Upper lobe of left lung (tissue), 6 donors: ENCODE data around the gene HDHD5. TPM values are rescaled to one million over a fixed set of nuclear protein-coding genes. Genes with fewer than 3 reads are reported as not detected.

Experiments
- ATAC-seq, 2 donors: fragments of 200-7000 bp; cut with Tn5 transposase; one replicate each; pipeline ENCODE4 v1.9.1; 2022; ENCODE audit warnings: mild to moderate bottlenecking in 2 of 2, moderate library complexity in 2 of 2; ENCODE audit not compliant: low FRiP score in 2 of 2
- DNase-seq, 2 donors: peaks; one replicate each; pipeline ENCODE4 v3.0.0-alpha.2; 2019 to 2020
- H3K27ac ChIP-seq, 4 donors: fragments of 200-600 bp; sonication (generic); one replicate each; pipeline ENCODE4 v1.5.1; 2016 to 2019
- H3K27me3 ChIP-seq, 4 donors: fragments of 200-600 bp; sonication (generic); one replicate each; pipeline ENCODE4 v1.5.1; 2017 to 2019
- H3K36me3 ChIP-seq, 4 donors: fragments of 200-600 bp; sonication (generic); one replicate each; pipeline ENCODE4 v1.5.1; 2016 to 2019
- H3K4me1 ChIP-seq, 4 donors: fragments of 200-600 bp; sonication (generic); one replicate each; pipeline ENCODE4 v1.5.1; 2018 to 2019
- H3K4me3 ChIP-seq, 4 donors: fragments of 200-600 bp; sonication (generic); one replicate each; pipeline ENCODE4 v1.5.1; 2017 to 2019; ENCODE audit warnings: mild to moderate bottlenecking in 2 of 4, moderate library complexity in 1 of 4
- H3K9me3 ChIP-seq, 4 donors: fragments of 200-600 bp; sonication (generic); one replicate each; pipeline ENCODE4 v1.5.1; 2018 to 2019
- EP300 ChIP-seq, 4 donors: sonication (generic); formaldehyde crosslinking; IDR thresholded peaks; one replicate each; pipeline ENCODE4 v1.5.1; 2017; ENCODE audit warnings: antibody characterized with exemption in 4 of 4, control low read depth in 2 of 4
- POLR2A ChIP-seq, 4 donors: fragments of 450-650 bp; IDR thresholded peaks; one replicate each; pipeline ENCODE4 v1.5.1; 2016 to 2017; ENCODE audit warnings: antibody characterized with exemption in 4 of 4, mild to moderate bottlenecking in 2 of 4
- POLR2AphosphoS5 ChIP-seq, 2 donors: sonication (generic); formaldehyde crosslinking; IDR thresholded peaks; one replicate each; pipeline ENCODE4 v1.5.1; 2017; ENCODE audit warnings: antibody characterized with exemption in 2 of 2
- WGBS, 2 donors: methylation state at CpG; one replicate each; pipeline ENCODE4 v1.1.5; 2017 to 2018; 5-methylcytosine and 5-hydroxymethylcytosine counted together
- total RNA-seq, 6 donors: library from RNA; depleted of rRNA in 4 of 6; stranded (reverse); fragments of >200 nt in 4 of 6; gene quantifications; one replicate each; pipeline versions ENCODE4 v1.1.0 to v1.2.1, GENCODE V29; 2016 to 2021
- TF ChIP-seq, protein P1 (sequence below), 6 experiments: fragments of 450-650 bp in 4 of 6; fragments of 200-600 bp in 2 of 6; sonication (generic) in 2 of 6; IDR thresholded peaks; one replicate each; pipeline ENCODE4 v1.5.1; 2016 to 2019; ENCODE audit warnings: antibody characterized with exemption in 6 of 6
- donor health status: DM: no; HTN: no; CAD: no; lungs with moderate emphysema.
- donor health status: DM: no; HTN: yes; CAD: no; lungs with severe emphysema.

Gene HDHD5
- total RNA-seq, 6 donors from 2014 or later: 28.0 to 47.1 (median 34.3) TPM

DNA sequence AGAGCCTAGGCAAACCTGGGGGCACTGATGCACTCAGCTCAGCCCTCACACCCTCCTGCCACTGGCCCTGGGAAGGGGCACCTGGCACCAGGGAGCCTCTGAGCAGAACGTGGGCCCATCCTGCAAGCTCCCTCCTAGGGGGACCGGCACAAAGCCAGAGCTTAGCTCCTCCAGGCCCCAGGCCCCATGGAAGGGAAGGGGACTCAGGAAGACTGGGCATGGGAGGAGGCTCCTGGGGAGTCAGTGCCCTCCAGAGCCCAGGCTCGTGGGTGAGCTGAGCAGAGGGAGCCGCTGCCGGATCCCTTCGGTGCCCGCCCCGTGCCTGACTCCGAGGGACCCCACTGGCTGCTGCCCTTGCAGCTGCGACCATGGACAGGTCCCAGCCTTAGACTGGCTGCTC, 31.6 kb upstream of the HDHD5 start:
- Histone ChIP-seq H3K9me3 (no peaks in the 10 kb centered on the region), H3K4me1 (no peaks in the 10 kb centered on the region), H3K4me3 (no peak overlapping the region), H3K27me3 (no peaks in the 10 kb centered on the region), H3K27ac (no peak overlapping the region), H3K36me3 (peaks cover 0 to 10% (median 0%) of the 10 kb centered on the region in 4 donors)
- 91% methylated on average over 10 of the region's 10 CpGs; no CpG with 5 or more reads in 1 of the 2 donors for WGBS, 2 donors
- ATAC-seq (peak; percentile 14 to 41), DNase-seq (peak in 1 of 2 donors; percentile 54)
- no peak for TF ChIP-seq POLR2AphosphoS5 (IDR thresholded peaks at IDR 0.05)
- no peak for TF ChIP-seq POLR2A (IDR thresholded peaks at IDR 0.05)

DNA sequence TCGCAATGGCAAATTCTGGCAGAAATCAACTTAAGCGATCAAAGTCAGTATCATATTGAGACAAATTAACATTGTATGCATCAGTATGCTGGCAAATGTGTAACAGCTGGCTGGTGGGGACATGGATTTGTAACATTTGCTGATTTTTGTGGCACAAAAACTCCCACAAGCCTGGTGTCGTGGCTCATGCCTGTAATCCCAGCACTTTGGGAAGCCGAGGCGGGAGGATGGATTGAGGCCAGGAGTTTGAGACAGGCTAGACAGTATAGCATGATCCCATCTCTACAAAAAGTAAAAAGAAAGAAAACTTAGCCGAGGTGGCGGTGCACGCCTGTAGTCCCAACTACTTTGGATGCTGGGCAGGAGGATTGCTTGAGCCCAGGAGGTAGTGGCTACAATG, 17.6 kb upstream of the HDHD5 start:
- Histone ChIP-seq H3K4me1 (peaks cover 4 to 8% (median 7%) of the 10 kb centered on the region in 4 donors), H3K27ac (no peak overlapping the region), H3K4me3 (no peak overlapping the region), H3K27me3 (no peaks in the 10 kb centered on the region), H3K9me3 (no peaks in the 10 kb centered on the region), H3K36me3 (peaks cover 0 to 6% (median 2%) of the 10 kb centered on the region in 4 donors)
- WGBS, 2 donors: 95 to 96% methylated on average over 8 of the region's 8 CpGs
- no peak for ATAC-seq
- DNase-seq: no peak
- TF ChIP-seq POLR2AphosphoS5 (IDR thresholded peaks at IDR 0.05) (no peak), POLR2A (IDR thresholded peaks at IDR 0.05) (no peak), EP300 (IDR thresholded peaks at IDR 0.05) (no peak)
- TF ChIP-seq, protein P1, sequence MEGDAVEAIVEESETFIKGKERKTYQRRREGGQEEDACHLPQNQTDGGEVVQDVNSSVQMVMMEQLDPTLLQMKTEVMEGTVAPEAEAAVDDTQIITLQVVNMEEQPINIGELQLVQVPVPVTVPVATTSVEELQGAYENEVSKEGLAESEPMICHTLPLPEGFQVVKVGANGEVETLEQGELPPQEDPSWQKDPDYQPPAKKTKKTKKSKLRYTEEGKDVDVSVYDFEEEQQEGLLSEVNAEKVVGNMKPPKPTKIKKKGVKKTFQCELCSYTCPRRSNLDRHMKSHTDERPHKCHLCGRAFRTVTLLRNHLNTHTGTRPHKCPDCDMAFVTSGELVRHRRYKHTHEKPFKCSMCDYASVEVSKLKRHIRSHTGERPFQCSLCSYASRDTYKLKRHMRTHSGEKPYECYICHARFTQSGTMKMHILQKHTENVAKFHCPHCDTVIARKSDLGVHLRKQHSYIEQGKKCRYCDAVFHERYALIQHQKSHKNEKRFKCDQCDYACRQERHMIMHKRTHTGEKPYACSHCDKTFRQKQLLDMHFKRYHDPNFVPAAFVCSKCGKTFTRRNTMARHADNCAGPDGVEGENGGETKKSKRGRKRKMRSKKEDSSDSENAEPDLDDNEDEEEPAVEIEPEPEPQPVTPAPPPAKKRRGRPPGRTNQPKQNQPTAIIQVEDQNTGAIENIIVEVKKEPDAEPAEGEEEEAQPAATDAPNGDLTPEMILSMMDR (IDR thresholded peaks at IDR 0.05): no peak

DNA sequence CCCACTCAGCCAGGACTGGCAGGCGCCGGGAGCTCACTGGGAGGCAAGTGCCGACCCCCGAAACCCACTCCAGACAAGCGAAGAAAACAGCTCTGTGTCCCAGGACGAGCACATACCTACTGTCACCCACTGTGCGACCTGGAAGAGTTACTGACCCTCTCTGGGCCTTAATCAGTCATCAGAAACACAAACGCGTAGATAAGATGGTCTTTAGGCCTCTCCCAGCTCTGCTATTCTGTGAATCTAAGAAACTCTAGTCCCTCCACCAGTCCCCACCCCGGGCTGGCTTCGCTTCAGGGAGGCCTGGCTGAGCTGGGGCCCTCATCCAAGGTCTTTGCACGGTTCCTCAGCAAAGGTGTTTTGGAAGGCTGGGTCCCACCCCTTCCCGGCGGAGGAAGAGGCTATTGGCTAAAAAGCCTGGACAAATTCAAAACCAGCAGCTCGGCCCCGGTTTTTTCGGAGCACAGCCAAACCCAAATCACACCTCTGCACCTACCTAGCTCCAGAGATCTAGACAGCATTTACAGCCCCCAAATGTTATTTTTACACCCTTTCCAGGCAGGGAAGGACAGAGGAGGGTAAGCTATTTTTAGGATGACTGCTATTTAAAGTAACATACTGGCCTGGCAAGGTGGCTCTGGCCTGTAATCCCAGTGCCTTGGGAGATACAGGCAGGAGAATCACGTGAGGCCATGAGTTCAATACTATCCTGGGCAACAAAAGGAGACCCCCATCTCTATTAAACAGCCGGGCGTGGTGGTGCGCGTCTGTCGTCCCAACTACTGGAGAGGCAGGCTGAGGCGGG, 13.2 kb upstream of the HDHD5 start:
- no peaks in the 10 kb centered on the region for H3K9me3 ChIP-seq
- peak overlapping the region in 3 of 4 donors; percentile 62 to 82 (median 77) for H3K4me3 ChIP-seq
- peak; percentile 51 for DNase-seq
- H3K27me3 ChIP-seq: no peaks in the 10 kb centered on the region
- ATAC-seq: peak in 1 of 2 donors; percentile 15
- peaks cover 9 to 19% (median 14%) of the 10 kb centered on the region in 4 donors for H3K4me1 ChIP-seq
- peak overlapping the region; percentile 93 to 99 (median 94) for H3K27ac ChIP-seq
- H3K36me3 ChIP-seq: no peaks in the 10 kb centered on the region
- TF ChIP-seq POLR2AphosphoS5 (IDR thresholded peaks at IDR 0.05): no peak
- no peak for TF ChIP-seq EP300 (IDR thresholded peaks at IDR 0.05)
- TF ChIP-seq, protein P1 (IDR thresholded peaks at IDR 0.05): no peak
- TF ChIP-seq POLR2A (IDR thresholded peaks at IDR 0.05): no peak
- 47 to 69% methylated on average over 10 to 24 of the region's 24 CpGs for WGBS, 2 donors

DNA sequence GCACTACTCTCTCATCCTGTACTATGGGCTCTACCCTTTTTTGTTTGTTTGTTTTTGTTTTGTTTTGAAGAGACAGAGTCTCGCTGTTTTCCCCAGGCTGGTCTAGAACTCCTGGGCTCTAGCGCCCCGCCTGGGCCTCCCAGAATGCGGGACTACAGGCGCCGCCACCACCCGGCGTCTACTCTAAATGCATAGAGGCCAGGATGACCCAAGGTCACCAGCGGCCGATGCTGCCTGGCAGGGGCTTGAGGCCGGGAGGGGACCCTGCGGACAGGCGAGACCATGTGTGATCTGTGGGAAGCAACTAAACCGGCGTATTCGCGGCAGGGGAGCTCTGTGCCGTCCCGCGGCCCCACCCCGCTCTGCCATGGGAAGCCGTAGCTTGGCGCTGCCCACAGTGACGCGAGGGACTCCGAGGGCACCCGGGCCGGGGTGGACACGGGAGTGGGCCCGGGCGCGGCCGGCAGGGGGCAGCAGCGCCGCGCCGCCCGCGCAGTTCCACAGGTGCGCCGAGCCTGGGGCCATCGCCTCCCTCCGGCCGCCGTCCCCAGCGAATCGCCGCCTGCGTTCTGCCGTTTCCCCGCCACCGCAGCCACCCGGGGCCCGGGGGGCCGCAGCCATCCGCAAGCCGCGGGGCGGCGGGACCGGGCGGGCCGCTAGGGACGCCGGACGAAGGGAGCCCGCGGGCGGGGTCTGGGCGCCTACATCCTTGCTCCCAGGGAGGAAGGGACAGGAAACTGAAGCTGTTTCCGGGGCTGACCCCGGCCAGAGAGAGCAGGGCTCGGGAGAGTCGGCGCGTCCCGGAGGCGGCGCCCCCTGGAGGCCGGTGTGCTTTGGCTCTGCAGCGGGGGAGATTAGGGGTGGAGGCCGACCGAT, 12.3 kb upstream of the HDHD5 start:
- Histone ChIP-seq H3K36me3 (no peaks in the 10 kb centered on the region), H3K9me3 (no peaks in the 10 kb centered on the region), H3K27me3 (no peaks in the 10 kb centered on the region), H3K27ac (peak overlapping the region; percentile 93 to 99 (median 94)), H3K4me3 (peak overlapping the region in 3 of 4 donors; percentile 62 to 82 (median 77)), H3K4me1 (peaks cover 9 to 20% (median 14%) of the 10 kb centered on the region in 4 donors)
- WGBS, 2 donors: 1% methylated on average over 7 to 12 of the region's 83 CpGs
- DNase-seq (peak; percentile 93 to 98), ATAC-seq (peak; percentile 97 to 99)
- TF ChIP-seq POLR2AphosphoS5 (IDR thresholded peaks at IDR 0.05): peak; percentile 34 to 38
- peak in 1 of 4 donors; percentile 4 for TF ChIP-seq EP300 (IDR thresholded peaks at IDR 0.05)
- TF ChIP-seq, protein P1 (IDR thresholded peaks at IDR 0.05): peak; percentile 93 to 99 (median 99)
- peak in 2 of 4 donors; percentile 52 to 71 for TF ChIP-seq POLR2A (IDR thresholded peaks at IDR 0.05)

DNA sequence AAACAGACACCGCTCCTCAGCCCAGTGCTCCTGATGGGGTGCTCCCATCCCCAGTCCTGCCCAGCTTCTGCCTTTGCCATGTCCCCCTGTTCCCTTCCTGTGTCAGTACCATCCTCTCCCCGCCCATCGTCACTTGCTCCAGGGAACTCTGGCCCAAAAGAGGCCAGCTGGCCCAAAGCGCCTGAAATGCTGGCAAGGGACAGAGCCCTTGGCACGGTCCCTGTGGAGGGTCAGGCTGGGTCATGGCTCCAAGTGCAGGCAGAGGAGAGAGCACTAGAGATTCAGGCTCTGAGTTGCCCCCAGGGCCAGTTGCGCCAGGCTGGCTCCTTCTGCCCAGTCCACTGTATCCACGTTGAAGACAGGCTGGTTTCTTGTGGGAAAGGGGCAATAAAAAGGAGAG, 8.4 kb upstream of the HDHD5 start:
- no peak overlapping the region for H3K4me3 ChIP-seq
- no peak for TF ChIP-seq EP300 (IDR thresholded peaks at IDR 0.05)
- TF ChIP-seq, protein P1 (IDR thresholded peaks at IDR 0.05): no peak
- no peak for TF ChIP-seq POLR2AphosphoS5 (IDR thresholded peaks at IDR 0.05)
- no peak for TF ChIP-seq POLR2A (IDR thresholded peaks at IDR 0.05)
- no peaks in the 10 kb centered on the region for H3K36me3 ChIP-seq
- WGBS, 2 donors: 29 to 45% methylated on average over 7 of the region's 7 CpGs
- DNase-seq (no peak), ATAC-seq (no peak)
- H3K4me1 ChIP-seq: peaks cover 9 to 20% (median 13%) of the 10 kb centered on the region in 4 donors
- H3K27ac ChIP-seq: no peak overlapping the region
- H3K9me3 ChIP-seq: no peaks in the 10 kb centered on the region
- H3K27me3 ChIP-seq: no peaks in the 10 kb centered on the region
